PFSK-1 (cell line): Measurements from ENCODE around the gene SLC9C1.

Experiments used
- FOXP2 ChIP-seq: optimal IDR thresholded peaks from 2 replicates; pipeline ENCODE3; 2011; ENCODE audit warnings: borderline replicate concordance, control low read depth, inconsistent platforms; ENCODE audit not compliant: insufficient read depth; ENCODE audit errors: extremely low read length, extremely low read depth
- POLR2AphosphoS5 ChIP-seq: IDR thresholded peaks from 2 replicates; pipeline ENCODE4 v1.6.1; 2012; ENCODE audit warnings: low read depth, mild to moderate bottlenecking, control low read depth, low read length, moderate library complexity
- SIN3A ChIP-seq: IDR thresholded peaks from 2 replicates; pipeline ENCODE4 v1.6.1; 2012; ENCODE audit warnings: mild to moderate bottlenecking, low read length, moderate library complexity, borderline replicate concordance; ENCODE audit not compliant: insufficient read depth
- TAF1 ChIP-seq: IDR thresholded peaks from 2 replicates; pipeline ENCODE4 v1.6.1; 2012; ENCODE audit warnings: low read length, control low read depth, borderline replicate concordance; ENCODE audit not compliant: insufficient read depth
- TF ChIP-seq, protein P1 (sequence below), 2 experiments: IDR thresholded peaks; 2 replicates each; pipeline versions ENCODE4 v1.6.1 to v1.8.0; 2011 to 2012; ENCODE audit warnings: low read depth in 2 of 2, low read length in 2 of 2, control low read depth in 1 of 2, inconsistent platforms in 1 of 2, mild to moderate bottlenecking in 1 of 2, moderate library complexity in 1 of 2; ENCODE audit not compliant: insufficient read depth in 1 of 2

The SLC9C1 gene

DNA sequence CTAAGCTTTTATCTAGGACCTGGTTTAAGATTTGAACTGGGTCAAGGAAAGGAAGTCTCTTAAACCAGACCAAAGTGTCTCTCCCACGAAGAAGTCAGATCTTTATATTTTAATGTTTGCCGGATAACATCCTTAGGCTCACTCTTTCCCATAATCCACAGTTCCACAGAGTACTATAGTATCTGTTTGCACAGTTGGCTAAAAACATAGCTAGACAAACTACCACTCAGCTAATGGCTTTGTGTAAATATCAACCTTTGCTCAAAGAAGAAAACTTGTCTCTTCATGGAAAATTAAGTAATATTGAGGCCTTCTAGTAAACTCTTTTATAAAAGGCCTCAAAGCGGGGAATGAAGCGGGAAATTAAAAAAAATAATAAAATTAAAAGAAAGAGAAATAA, 13.5 kb upstream of the SLC9C1 start:
- TF ChIP-seq FOXP2, result no peak
- no peak for TF ChIP-seq POLR2AphosphoS5
- no peak for TF ChIP-seq SIN3A
- TF ChIP-seq TAF1, result no peak
- TF ChIP-seq, protein P1, sequence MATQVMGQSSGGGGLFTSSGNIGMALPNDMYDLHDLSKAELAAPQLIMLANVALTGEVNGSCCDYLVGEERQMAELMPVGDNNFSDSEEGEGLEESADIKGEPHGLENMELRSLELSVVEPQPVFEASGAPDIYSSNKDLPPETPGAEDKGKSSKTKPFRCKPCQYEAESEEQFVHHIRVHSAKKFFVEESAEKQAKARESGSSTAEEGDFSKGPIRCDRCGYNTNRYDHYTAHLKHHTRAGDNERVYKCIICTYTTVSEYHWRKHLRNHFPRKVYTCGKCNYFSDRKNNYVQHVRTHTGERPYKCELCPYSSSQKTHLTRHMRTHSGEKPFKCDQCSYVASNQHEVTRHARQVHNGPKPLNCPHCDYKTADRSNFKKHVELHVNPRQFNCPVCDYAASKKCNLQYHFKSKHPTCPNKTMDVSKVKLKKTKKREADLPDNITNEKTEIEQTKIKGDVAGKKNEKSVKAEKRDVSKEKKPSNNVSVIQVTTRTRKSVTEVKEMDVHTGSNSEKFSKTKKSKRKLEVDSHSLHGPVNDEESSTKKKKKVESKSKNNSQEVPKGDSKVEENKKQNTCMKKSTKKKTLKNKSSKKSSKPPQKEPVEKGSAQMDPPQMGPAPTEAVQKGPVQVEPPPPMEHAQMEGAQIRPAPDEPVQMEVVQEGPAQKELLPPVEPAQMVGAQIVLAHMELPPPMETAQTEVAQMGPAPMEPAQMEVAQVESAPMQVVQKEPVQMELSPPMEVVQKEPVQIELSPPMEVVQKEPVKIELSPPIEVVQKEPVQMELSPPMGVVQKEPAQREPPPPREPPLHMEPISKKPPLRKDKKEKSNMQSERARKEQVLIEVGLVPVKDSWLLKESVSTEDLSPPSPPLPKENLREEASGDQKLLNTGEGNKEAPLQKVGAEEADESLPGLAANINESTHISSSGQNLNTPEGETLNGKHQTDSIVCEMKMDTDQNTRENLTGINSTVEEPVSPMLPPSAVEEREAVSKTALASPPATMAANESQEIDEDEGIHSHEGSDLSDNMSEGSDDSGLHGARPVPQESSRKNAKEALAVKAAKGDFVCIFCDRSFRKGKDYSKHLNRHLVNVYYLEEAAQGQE (IDR thresholded peaks at IDR 0.05; ENCODE audit: insufficient read depth in 1 of 2, low read depth in 2 of 2, low read length in 2 of 2), result no peak

DNA sequence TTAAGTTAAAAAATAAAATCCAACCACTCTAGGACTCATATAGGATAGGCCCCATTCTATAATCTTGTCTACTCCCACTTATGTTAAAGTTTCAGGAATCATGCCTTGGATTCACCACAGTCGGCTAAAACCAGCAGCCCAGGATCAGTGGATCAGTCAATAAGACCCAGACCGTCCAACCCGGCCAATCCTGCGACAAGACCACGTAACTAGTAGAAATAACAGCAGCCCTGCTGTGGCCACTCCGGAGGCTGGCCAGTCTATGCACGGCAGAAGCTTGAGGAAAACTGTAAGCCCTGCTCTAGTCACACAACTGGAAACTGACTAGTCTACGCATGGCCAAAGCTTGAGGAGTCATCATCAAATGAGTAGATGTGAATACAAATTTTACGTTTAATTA, 12.8 kb upstream of the SLC9C1 start:
- no peak for TF ChIP-seq TAF1
- no peak for TF ChIP-seq SIN3A
- TF ChIP-seq, protein P1 (IDR thresholded peaks at IDR 0.05; ENCODE audit: insufficient read depth in 1 of 2, low read depth in 2 of 2, low read length in 2 of 2), result no peak
- no peak for TF ChIP-seq POLR2AphosphoS5

DNA sequence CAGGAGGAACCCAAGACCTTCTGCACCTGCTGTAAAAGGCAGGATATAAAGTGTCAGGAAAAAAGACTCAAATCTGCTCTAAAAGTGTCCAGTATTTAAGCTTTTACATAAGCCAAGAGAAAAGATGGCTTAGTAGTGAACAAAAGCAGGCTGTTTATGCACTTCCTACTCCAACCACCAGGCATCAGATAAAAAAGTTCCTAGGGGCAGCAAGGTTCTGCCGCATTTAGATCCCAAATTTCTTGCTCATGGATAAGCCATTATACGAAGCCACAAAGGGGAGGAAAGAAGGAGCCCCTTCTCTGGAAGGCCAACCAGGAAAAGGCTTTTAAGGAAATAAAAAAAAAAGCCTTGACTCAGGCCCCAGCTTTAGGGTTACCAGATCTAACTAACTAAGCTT, 10.6 kb upstream of the SLC9C1 start:
- no peak for TF ChIP-seq FOXP2
- no peak for TF ChIP-seq TAF1
- TF ChIP-seq POLR2AphosphoS5, result no peak
- no peak for TF ChIP-seq SIN3A
- TF ChIP-seq, protein P1 (IDR thresholded peaks at IDR 0.05; ENCODE audit: insufficient read depth in 1 of 2, low read depth in 2 of 2, low read length in 2 of 2), result no peak

DNA sequence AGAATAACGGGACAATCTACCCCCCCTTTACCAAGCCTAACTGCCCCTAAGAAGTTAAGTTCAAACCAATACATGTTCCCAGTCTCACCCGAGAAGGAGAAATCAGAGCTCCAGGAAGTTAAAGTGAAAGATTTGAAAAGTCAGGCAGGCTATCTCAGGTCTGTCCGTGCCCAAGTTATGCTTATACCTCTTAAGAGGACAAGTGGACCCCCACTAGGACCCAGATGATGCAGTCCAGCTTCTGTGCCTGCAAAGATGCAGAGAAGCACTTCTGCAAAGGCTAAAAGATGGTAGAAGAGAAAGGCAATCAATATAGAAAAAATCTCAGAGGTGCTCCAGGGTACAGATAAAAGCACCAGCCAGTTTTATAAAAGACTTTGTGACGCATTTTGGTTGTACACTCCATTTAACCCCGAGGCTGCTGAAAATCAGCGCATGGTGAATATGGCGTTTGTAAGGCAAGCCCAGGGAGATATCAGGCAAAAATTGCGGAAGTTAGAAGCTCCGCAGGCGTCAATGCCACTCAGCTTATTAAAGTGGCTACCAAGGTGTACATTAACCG, 9.8 kb upstream of the SLC9C1 start:
- TF ChIP-seq, protein P1 (IDR thresholded peaks at IDR 0.05; ENCODE audit: insufficient read depth in 1 of 2, low read depth in 2 of 2, low read length in 2 of 2), result no peak

DNA sequence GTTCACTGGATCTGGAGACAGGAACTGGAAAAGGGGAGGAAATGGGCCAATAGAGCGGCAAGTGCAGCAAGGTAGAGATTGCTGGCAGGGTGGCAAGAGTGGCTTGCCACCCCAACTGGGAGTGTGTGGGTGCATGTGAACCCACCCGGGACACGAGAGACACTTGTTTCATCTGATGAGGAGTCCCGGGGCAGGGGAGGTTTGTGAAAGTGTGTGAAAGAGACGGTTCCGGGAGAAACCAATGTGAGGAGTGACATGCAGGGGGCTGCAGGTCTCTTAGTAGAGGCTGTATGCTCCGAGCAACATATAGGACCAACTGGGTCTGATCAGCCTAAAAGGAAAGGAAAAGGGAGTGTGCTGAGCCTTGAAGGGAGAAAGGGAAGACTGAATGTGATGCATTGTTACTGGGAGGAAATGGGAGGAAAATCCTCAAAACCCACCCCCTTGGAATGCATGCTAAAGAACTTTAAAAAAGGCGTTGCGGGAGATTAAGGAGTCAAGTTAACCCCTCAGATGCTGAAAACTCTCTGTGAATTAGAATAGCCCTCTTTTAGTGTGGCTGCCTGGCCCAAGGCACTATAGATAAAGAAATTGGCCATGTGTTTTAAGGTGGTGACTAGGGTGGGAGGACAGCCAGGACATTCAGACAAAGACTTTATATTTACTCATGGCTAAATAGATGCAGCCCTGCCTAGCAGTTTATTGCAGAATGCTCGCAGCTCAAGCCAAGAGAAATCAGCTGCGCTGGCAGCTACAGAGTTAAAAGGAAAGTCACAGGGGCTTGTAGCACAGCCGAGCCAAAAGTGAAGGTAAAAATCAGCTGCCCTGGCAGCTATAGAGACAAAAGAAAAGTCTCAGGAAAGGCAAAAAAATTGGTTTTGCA, 9.1 kb upstream of the SLC9C1 start:
- TF ChIP-seq FOXP2 (no peak), TAF1 (no peak), SIN3A (no peak), POLR2AphosphoS5 (no peak)
- TF ChIP-seq, protein P1 (IDR thresholded peaks at IDR 0.05; ENCODE audit: insufficient read depth in 1 of 2, low read depth in 2 of 2, low read length in 2 of 2), result no peak
